Raji (cell line): Measurements from ENCODE around the gene CDK5RAP2.
A peak's percentile ranks its signal among the peaks of the same experiment; 100 is the strongest.

Experiments used
- POLR2A ChIP-seq: IDR thresholded peaks from 2 replicates; pipeline ENCODE4 v1.6.1; 2011; ENCODE audit warnings: low read depth, low read length, control low read depth; ENCODE audit not compliant: insufficient read depth

Gene CDK5RAP2

DNA sequence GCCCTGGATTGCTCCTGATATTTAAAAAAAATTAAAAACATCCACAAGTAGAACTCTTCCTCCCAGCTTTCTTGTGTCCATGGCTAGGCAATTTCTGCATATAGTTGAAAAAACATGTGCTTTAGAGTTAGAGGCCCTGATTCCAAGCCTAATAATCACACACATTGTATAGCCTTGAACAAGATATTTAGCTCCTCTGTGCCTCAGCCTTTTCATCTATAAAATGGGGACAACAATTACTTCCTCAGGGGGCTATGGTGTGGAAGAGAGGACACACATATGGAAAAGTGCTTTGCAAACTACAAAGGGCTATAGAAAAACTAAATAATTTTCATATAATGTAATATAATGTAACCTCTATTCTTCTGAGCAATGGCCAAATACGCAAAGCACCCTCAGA is 23.0 kb upstream of the CDK5RAP2 start:
- TF ChIP-seq POLR2A: no peak

DNA sequence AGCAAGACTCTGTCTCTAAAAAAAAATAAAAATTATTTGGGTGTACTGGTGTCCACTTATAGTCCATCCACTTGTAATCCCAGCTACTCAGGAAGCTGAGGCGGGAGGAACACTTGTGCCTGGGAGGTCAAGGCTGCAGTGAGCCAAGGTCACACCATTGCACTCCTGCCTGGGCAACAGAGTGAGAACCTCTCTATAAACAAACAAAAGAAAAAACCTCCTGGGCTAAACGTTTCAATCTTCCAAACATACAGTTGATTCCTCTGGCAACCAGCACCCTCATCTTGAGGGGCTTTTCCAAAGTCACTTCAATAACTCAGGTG is 13.9 kb upstream of the CDK5RAP2 start:
- no peak for TF ChIP-seq POLR2A

DNA sequence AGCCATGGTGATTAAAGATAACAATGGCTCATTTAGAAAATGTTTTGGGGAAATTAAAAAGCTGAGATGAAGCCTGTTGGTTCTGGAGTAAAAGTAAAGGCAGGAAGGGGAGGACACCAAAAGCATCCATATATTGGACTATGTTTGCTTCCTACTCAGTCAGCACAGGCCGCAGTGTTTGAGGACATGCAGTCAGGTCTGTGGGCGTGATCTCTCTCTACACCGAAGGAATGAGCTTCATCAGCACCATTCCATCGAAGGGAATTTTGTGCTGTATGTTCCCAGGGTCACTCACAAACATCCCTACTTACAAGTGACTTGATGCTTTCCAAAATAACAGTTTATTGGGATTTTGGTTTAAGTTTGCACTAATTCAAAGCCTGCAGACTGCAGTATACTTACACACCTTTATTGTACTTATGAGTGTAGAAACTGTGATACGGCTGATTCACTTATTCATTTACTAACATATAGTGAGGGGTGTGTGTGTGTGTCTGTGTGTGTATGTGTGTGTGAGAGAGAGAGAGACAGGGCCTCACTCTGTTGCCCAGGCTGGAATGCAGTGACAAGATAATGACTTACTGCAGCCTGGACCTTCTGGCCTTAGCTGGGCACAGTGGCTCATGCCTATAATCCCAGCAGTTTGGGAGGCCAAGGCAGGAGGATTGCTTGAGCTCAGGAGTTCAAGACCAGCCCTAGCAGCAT is 13.4 kb upstream of the CDK5RAP2 start:
- TF ChIP-seq POLR2A: no peak

GRCh38 chr9:120592210-120592609 is 12.2 kb upstream of the CDK5RAP2 start:
- TF ChIP-seq POLR2A: no peak

DNA sequence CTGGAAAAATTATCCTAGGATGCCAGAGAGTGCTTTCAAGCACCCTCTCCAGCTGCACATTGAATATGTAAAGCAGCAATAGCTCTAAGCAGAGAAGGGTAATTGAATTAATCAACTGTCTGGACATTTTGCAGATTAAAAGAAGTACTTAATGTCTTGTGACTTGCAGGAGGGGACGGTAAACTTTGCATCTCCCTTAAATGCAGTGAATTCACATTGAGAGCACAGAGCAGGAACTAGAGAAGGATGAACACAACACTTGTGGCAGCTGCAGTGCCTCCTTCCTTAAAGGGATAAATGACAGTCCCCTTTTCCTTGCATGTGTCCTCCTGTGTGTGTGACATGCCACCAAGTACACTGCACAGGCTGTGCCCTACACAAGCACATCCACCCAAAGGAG is 7.4 kb upstream of the CDK5RAP2 start:
- no peak for TF ChIP-seq POLR2A

GRCh38 chr9:120583958-120584369 is 4.0 kb upstream of the CDK5RAP2 start:
- 0 out of 2 replicates have a peak, but pooled peaks have one; percentile 21 for TF ChIP-seq POLR2A

DNA sequence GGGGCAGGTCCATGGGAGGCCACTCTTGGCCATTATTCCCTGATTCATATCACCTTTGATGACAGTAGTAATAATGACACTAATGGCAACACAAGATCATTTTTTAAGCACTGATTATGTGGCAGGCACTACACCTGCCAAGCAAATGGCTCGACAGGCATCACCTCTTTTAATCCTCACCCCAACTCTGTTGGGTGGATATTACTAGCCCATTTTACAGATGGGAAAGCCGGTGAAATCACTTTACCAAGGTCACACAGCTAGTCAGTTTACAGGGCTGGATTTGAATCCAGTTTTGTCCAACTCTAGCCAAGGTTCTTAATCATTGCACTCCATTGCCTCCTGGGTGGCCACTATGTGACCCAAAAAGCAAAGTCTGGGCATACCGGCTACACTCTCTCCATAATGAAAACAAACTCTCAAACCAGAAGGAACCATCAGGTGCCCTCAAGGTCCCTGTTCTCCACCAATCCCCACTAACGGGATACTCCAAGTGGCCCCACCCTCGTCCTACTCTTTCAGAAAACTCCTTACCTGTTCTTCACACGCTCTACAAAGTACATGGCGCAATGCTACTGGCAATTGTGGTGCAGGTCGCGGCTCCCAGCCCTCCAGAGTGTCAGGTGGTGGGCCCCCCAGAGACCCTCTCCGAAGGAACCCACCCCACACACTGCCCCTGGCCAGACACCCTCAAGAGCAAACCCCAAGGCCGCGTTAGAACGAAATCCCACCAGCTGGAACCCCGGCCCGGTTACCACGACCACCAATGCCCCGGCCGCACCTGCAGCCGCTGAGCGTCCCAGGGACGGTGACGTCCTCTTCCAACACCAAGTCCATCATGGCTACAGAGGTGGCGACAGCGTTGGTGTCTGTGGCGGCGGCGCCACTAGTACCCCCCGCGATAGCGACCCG is 572 bp downstream of the CDK5RAP2 start:
- TF ChIP-seq POLR2A: no peak; the same call in 1 of the 2 replicates

- no peak for TF ChIP-seq POLR2A
Observed at GRCh38 chr9:120574473-120574872, 5.5 kb downstream of the CDK5RAP2 start.

DNA sequence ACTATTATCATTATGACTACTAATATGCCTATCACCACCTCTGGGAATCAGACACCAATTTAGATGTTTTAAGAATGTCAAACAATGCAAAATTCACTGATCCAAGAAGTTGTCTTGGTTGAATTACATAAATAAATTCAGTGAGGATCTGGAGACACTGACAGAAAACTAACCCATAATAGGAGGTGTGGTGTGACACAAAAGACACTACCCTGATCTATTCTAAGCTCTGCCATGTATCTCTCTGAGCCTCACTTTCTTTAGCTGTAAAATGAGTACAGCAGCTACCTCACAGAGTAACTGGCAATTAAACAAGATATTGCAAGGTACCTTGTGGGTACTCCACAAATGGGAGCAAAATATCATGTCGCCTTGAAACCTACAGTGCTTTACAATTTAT is 7.5 kb downstream of the CDK5RAP2 start:
- TF ChIP-seq POLR2A: no peak

GRCh38 chr9:120571443-120572257 is 8.3 kb downstream of the CDK5RAP2 start:
- no peak for TF ChIP-seq POLR2A

GRCh38 chr9:120570296-120570695 is 9.7 kb downstream of the CDK5RAP2 start:
- no peak for TF ChIP-seq POLR2A

- no peak for TF ChIP-seq POLR2A
Observed at GRCh38 chr9:120569556-120569955, 10.4 kb downstream of the CDK5RAP2 start.

DNA sequence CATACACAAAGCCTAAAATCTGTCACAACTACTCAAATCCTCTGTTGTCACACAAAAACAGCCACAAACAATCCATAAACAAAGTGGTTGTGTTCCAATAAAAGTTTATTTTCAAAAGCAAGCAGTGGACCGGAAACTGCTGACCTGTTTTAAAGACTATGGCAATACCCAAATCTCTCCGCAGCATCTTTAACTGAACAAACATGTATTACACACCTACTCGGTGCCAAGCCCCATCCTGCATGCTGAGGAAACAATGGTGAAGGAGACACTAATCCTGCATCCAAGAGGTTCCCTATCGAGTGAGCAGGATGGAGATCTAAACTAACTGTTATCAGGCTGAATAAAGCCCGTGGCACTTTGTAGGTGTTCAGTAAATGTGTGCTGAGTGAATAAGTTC is 11.2 kb downstream of the CDK5RAP2 start:
- no peak for TF ChIP-seq POLR2A

GRCh38 chr9:120567874-120568273 is 12.1 kb downstream of the CDK5RAP2 start:
- no peak for TF ChIP-seq POLR2A

DNA sequence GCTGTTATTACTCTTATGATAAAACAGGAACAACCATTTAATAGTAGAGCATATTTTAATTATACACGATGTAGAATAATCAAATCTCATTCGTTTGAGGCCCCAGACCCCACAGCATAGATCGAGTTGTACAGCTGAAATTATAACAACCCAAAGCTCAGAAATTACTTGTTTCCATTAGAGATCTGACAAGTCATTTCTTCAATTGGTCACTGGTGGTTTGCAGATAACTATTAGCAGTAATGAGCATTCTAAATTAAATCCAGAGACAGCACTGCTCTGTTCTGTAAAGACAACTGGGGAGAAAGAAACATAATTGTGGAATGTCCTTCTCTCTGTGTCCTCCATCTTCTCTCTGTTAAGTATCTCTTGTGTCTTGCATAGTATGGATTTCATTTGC is 12.9 kb downstream of the CDK5RAP2 start:
- TF ChIP-seq POLR2A: no peak
